SK-N-SH (cell line): ENCODE results near the gene PXK. TPM values are rescaled to one million over a fixed set of nuclear protein-coding genes. Genes with fewer than 3 reads are reported as not detected.

Experiments
- CTCF ChIA-PET: fragments of 300-600, 350-600 bp; formaldehyde crosslinking; extraction: SDS; loops from one replicate; lab custom pipeline; 2021; lab: Yijun Ruan, JAX
- POLR2A ChIA-PET: fragments of 350-600 bp; sonication (Branson Sonifier 250); formaldehyde crosslinking; extraction: SDS; loops from one replicate; lab custom pipeline; 2020; ENCODE audit warnings: antibody characterized with exemption, inconsistent platforms; lab: Yijun Ruan, JAX
- DNase-seq: peaks from one replicate; pipeline ENCODE4 v3.0.0; 2012
- H2AFZ ChIP-seq: fragments of 200-600 bp; sonication (generic); 2 replicates; pipeline ENCODE4 v1.8.1; 2016; ENCODE audit warnings: antibody characterized with exemption, mild to moderate bottlenecking, low read depth
- H3F3A ChIP-seq: fragments of 200-600 bp; sonication (generic); replicated peaks from 2 replicates; pipeline ENCODE3; 2016; ENCODE audit warnings: antibody characterized with exemption, mild to moderate bottlenecking; ENCODE audit not compliant: insufficient read depth
- H3K27ac ChIP-seq, 2 experiments: fragments of 200-500 bp in 1 of 2; fragments of 200-600 bp in 1 of 2; sonication (Bioruptor generic) in 1 of 2; sonication (generic), shearing (Covaris generic) in 1 of 2; 2 replicates each; pipeline versions ENCODE4 v1.5.1 to v1.6.1; 2014 to 2016; ENCODE audit warnings: low read depth in 2 of 2, inconsistent platforms in 1 of 2, low read length in 1 of 2, mild to moderate bottlenecking in 1 of 2, mixed read lengths in 1 of 2
- H3K27me3 ChIP-seq: fragments of 200-600 bp; sonication (generic), shearing (Covaris generic); 2 replicates; pipeline ENCODE4 v1.6.1; 2016; ENCODE audit warnings: mixed run types; ENCODE audit not compliant: insufficient read depth
- H3K36me3 ChIP-seq, 2 experiments: fragments of 200-500 bp in 1 of 2; fragments of 200-600 bp in 1 of 2; sonication (Bioruptor generic) in 1 of 2; sonication (generic) in 1 of 2; replicated peaks in 1 of 2; 2 replicates each; pipeline versions ENCODE3 to v1.5.1; 2014 to 2016; ENCODE audit warnings: low read length in 1 of 2, mild to moderate bottlenecking in 1 of 2; ENCODE audit not compliant: insufficient read depth in 2 of 2, control insufficient read depth in 1 of 2
- H3K4me1 ChIP-seq, 2 experiments: fragments of 200-500 bp in 1 of 2; fragments of 200-600 bp in 1 of 2; sonication (Bioruptor generic) in 1 of 2; sonication (generic), shearing (Covaris generic) in 1 of 2; 2 replicates each; pipeline versions ENCODE4 v1.5.1 to v1.6.1; 2014 to 2016; ENCODE audit warnings: low read depth in 1 of 2, low read length in 1 of 2, mixed run types in 1 of 2; ENCODE audit not compliant: insufficient read depth in 2 of 2, control insufficient read depth in 1 of 2
- H3K4me2 ChIP-seq: fragments of 200-600 bp; sonication (generic), shearing (Covaris generic); 2 replicates; pipeline ENCODE4 v1.6.1; 2017; ENCODE audit warnings: mixed run types
- H3K4me3 ChIP-seq, 2 experiments: fragments of 200-500 bp in 1 of 2; fragments of 200-600 bp in 1 of 2; sonication (Bioruptor generic) in 1 of 2; sonication (generic), shearing (Covaris generic) in 1 of 2; 2 replicates each; pipeline versions ENCODE4 v1.5.1 to v1.8.1; 2014 to 2016; ENCODE audit warnings: low read depth in 2 of 2, inconsistent platforms in 1 of 2, low read length in 1 of 2, mild to moderate bottlenecking in 1 of 2, mixed read lengths in 1 of 2, moderate library complexity in 1 of 2
- H3K79me2 ChIP-seq: fragments of 200-600 bp; sonication (generic); 2 replicates; pipeline ENCODE4 v1.8.1; 2017; ENCODE audit warnings: mild to moderate bottlenecking; ENCODE audit not compliant: insufficient read depth
- H3K9ac ChIP-seq: fragments of 200-600 bp; sonication (generic); 2 replicates; pipeline ENCODE4 v1.6.1; 2017; ENCODE audit warnings: mixed run types
- H3K9me2 ChIP-seq: fragments of 200-600 bp; sonication (generic); 2 replicates; pipeline ENCODE4 v1.6.1; 2017; ENCODE audit warnings: mixed run types
- H3K9me3 ChIP-seq: fragments of 200-600 bp; sonication (generic); 2 replicates; pipeline ENCODE4 v1.6.1; 2017; ENCODE audit warnings: mixed run types, mild to moderate bottlenecking, moderate library complexity
- H4K20me1 ChIP-seq: fragments of 200-600 bp; sonication (generic); 2 replicates; pipeline ENCODE4 v1.6.1; 2017; ENCODE audit warnings: mild to moderate bottlenecking, mixed run types; ENCODE audit not compliant: insufficient read depth
- ELF1 ChIP-seq: IDR thresholded peaks from 2 replicates; pipeline ENCODE4 v1.4.0; 2012
- EZH2phosphoT487 ChIP-seq: fragments of 200-600 bp; sonication (generic); IDR thresholded peaks from 2 replicates; pipeline ENCODE4 v1.6.1; 2017; ENCODE audit warnings: low read depth, mixed run types, mild to moderate bottlenecking, antibody characterized with exemption, moderate library complexity, borderline replicate concordance
- GABPA ChIP-seq: IDR thresholded peaks from 2 replicates; pipeline ENCODE4 v1.4.0; 2012; ENCODE audit warnings: low read depth, mild to moderate bottlenecking
- IRF3 ChIP-seq: fragments of 150-350 bp; IDR thresholded peaks from 2 replicates; pipeline ENCODE4 v1.6.1; 2016; ENCODE audit warnings: mild to moderate bottlenecking, low read depth, low read length
- NFIC ChIP-seq: IDR thresholded peaks from 2 replicates; pipeline ENCODE4 v1.4.0; 2012; ENCODE audit warnings: borderline replicate concordance
- NRF1 ChIP-seq: IDR thresholded peaks from 2 replicates; pipeline ENCODE4 v1.6.1; 2012; ENCODE audit warnings: low read depth, mild to moderate bottlenecking, low read length
- PBX3 ChIP-seq: IDR thresholded peaks from 2 replicates; pipeline ENCODE4; 2012
- RAD21 ChIP-seq: IDR thresholded peaks from 2 replicates; pipeline ENCODE4 v1.6.1; 2012; ENCODE audit warnings: mild to moderate bottlenecking, low read length
- SIN3A ChIP-seq: IDR thresholded peaks from 2 replicates; pipeline ENCODE4 v1.6.1; 2012; ENCODE audit warnings: low read depth, mild to moderate bottlenecking, low read length, moderate library complexity, borderline replicate concordance
- SMC3 ChIP-seq: IDR thresholded peaks from 2 replicates; pipeline ENCODE4 v1.6.1; 2012; ENCODE audit warnings: low read depth, low read length, improper control_type of control experiment
- TAF1 ChIP-seq: IDR thresholded peaks from 2 replicates; pipeline ENCODE4 v1.6.1; 2012; ENCODE audit warnings: low read depth, mild to moderate bottlenecking, low read length, moderate library complexity, borderline replicate concordance
- TCF12 ChIP-seq: IDR thresholded peaks from 2 replicates; pipeline ENCODE4 v1.4.0; 2012
- TEAD4 ChIP-seq: IDR thresholded peaks from 2 replicates; pipeline ENCODE4 v1.4.0; 2012; ENCODE audit warnings: mild to moderate bottlenecking, borderline replicate concordance; ENCODE audit not compliant: insufficient read depth
- USF2 ChIP-seq: fragments of 150-350 bp; IDR thresholded peaks from 2 replicates; pipeline ENCODE4 v1.6.1; 2017; ENCODE audit warnings: antibody characterized with exemption, low read length, low read depth, borderline replicate concordance
- ZBTB33 ChIP-seq: IDR thresholded peaks from 2 replicates; pipeline ENCODE4 v1.4.0; 2012; ENCODE audit warnings: low read depth, borderline replicate concordance
- WGBS: methylation state at CpG from one replicate; pipeline ENCODE4 v1.1.6; 2017; ENCODE audit warnings: low lambda C conversion rate; 5-methylcytosine and 5-hydroxymethylcytosine counted together
- polyA plus RNA-seq, 3 experiments: library from polyadenylated mRNA; depleted of rRNA; stranded (reverse); fragments of >200 nt; gene quantifications; 2 replicates each; pipeline ENCODE4 v1.2.3, GENCODE V29; 2012
- TF ChIP-seq, protein P1 (sequence below): fragments of 200-600 bp; sonication (generic); IDR thresholded peaks from 2 replicates; pipeline ENCODE4 v1.6.1; 2017; ENCODE audit warnings: antibody characterized with exemption, mild to moderate bottlenecking, moderate library complexity

PXK gene
- polyA plus RNA-seq, 1 of the 3 experiments (the other 2 are of a cell fraction), result 8.4 TPM

GRCh38 chr3:58334013-58334321, 1.3 kb downstream of the PXK start:
- Histone ChIP-seq H4K20me1 (no peaks in the 10 kb centered on the region), H2AFZ (no peak overlapping the region), H3K9ac (peak overlapping the region; percentile 49; the same call in 1 of the 2 replicates), H3K36me3 (no peaks in the 10 kb centered on the region), H3K4me3 (peak overlapping the region; percentile 67 to 83; a peak in 3 of 4 replicates), H3K4me1 (peaks cover 4 to 11% of the 10 kb centered on the region in 2 experiments; a peak in 3 of 4 replicates), H3K27me3 (no peaks in the 10 kb centered on the region), H3K4me2 (peak overlapping the region; percentile 92), H3K9me2 (no peaks in the 10 kb centered on the region), H3F3A (peaks cover 20% of the 10 kb centered on the region), H3K27ac (peak overlapping the region in 1 of 2 experiments; percentile 88; a peak in 1 of 4 replicates), H3K9me3 (no peaks in the 10 kb centered on the region), H3K79me2 (peaks cover 29% of the 10 kb centered on the region; the same call in 1 of the 2 replicates)
- POLR2A ChIA-PET, result interaction anchor here (1.6 kb wide), 1 partner anchor 28 kb away, joined by 5 read pairs; the partner anchor contains the start of genes HTD2 and RPP14
- WGBS, result 64% methylated on average over 4 of the region's 4 CpGs
- CTCF ChIA-PET, result interaction anchor here (0.6 to 4.9 kb wide), 13 partner anchors 16 to 296 kb away, joined by 3 to 24 read pairs (median 4); partner anchors contain the start of genes HTD2, KCTD6 and RPP14
- no peak for DNase-seq
- TF ChIP-seq SIN3A, result no peak
- no peak for TF ChIP-seq PBX3
- TF ChIP-seq SMC3, result no peak
- no peak for TF ChIP-seq TEAD4
- TF ChIP-seq EZH2phosphoT487, result no peak
- no peak for TF ChIP-seq NRF1
- TF ChIP-seq, protein P1, sequence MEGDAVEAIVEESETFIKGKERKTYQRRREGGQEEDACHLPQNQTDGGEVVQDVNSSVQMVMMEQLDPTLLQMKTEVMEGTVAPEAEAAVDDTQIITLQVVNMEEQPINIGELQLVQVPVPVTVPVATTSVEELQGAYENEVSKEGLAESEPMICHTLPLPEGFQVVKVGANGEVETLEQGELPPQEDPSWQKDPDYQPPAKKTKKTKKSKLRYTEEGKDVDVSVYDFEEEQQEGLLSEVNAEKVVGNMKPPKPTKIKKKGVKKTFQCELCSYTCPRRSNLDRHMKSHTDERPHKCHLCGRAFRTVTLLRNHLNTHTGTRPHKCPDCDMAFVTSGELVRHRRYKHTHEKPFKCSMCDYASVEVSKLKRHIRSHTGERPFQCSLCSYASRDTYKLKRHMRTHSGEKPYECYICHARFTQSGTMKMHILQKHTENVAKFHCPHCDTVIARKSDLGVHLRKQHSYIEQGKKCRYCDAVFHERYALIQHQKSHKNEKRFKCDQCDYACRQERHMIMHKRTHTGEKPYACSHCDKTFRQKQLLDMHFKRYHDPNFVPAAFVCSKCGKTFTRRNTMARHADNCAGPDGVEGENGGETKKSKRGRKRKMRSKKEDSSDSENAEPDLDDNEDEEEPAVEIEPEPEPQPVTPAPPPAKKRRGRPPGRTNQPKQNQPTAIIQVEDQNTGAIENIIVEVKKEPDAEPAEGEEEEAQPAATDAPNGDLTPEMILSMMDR, result no peak

GRCh38 chr3:58334506-58334884, 1.8 kb downstream of the PXK start:
- peaks cover 4 to 11% of the 10 kb centered on the region in 2 experiments; a peak in 3 of 4 replicates for H3K4me1 ChIP-seq
- no peak overlapping the region for H2AFZ ChIP-seq
- WGBS, result 95% methylated on average over 1 of the region's 1 CpG
- peak overlapping the region in 1 of 2 experiments; percentile 88; a peak in 1 of 4 replicates for H3K27ac ChIP-seq
- no peaks in the 10 kb centered on the region for H4K20me1 ChIP-seq
- H3K4me2 ChIP-seq, result peak overlapping the region; percentile 92
- CTCF ChIA-PET, result interaction anchor here (0.9 to 4.9 kb wide), 6 partner anchors 28 to 197 kb away, joined by 3 to 24 read pairs (median 6); partner anchors contain the start of genes HTD2, KCTD6 and RPP14
- peaks cover 20% of the 10 kb centered on the region for H3F3A ChIP-seq
- no peaks in the 10 kb centered on the region for H3K27me3 ChIP-seq
- H3K9me2 ChIP-seq, result no peaks in the 10 kb centered on the region
- H3K9me3 ChIP-seq, result no peaks in the 10 kb centered on the region
- no peaks in the 10 kb centered on the region for H3K36me3 ChIP-seq
- H3K4me3 ChIP-seq, result peak overlapping the region in 1 of 2 experiments; percentile 83; a peak in 1 of 4 replicates
- DNase-seq, result no peak
- H3K79me2 ChIP-seq, result peaks cover 34% of the 10 kb centered on the region; the same call in 1 of the 2 replicates
- no peak overlapping the region for H3K9ac ChIP-seq
- POLR2A ChIA-PET, result no interaction called here
- TF ChIP-seq USF2, result no peak
- TF ChIP-seq ELF1, result no peak
- no peak for TF ChIP-seq SIN3A
- TF ChIP-seq, protein P1, result no peak
- TF ChIP-seq NFIC, result no peak
- no peak for TF ChIP-seq TAF1
- TF ChIP-seq EZH2phosphoT487, result no peak
- no peak for TF ChIP-seq TEAD4
- no peak for TF ChIP-seq TCF12
- no peak for TF ChIP-seq RAD21
- TF ChIP-seq ZBTB33, result no peak
- no peak for TF ChIP-seq IRF3
- no peak for TF ChIP-seq GABPA
